ENCODE data around the gene TKTL1.
A peak's percentile ranks its signal among the peaks of the same experiment; 100 is the strongest.
"Not testable (repeated sequence)": the region's sequence is repeated elsewhere in the genome, so short reads cannot be mapped to it uniquely, and the experiment has no call there.

TKTL1 gene, protein sequence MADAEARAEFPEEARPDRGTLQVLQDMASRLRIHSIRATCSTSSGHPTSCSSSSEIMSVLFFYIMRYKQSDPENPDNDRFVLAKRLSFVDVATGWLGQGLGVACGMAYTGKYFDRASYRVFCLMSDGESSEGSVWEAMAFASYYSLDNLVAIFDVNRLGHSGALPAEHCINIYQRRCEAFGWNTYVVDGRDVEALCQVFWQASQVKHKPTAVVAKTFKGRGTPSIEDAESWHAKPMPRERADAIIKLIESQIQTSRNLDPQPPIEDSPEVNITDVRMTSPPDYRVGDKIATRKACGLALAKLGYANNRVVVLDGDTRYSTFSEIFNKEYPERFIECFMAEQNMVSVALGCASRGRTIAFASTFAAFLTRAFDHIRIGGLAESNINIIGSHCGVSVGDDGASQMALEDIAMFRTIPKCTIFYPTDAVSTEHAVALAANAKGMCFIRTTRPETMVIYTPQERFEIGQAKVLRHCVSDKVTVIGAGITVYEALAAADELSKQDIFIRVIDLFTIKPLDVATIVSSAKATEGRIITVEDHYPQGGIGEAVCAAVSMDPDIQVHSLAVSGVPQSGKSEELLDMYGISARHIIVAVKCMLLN

DNA sequence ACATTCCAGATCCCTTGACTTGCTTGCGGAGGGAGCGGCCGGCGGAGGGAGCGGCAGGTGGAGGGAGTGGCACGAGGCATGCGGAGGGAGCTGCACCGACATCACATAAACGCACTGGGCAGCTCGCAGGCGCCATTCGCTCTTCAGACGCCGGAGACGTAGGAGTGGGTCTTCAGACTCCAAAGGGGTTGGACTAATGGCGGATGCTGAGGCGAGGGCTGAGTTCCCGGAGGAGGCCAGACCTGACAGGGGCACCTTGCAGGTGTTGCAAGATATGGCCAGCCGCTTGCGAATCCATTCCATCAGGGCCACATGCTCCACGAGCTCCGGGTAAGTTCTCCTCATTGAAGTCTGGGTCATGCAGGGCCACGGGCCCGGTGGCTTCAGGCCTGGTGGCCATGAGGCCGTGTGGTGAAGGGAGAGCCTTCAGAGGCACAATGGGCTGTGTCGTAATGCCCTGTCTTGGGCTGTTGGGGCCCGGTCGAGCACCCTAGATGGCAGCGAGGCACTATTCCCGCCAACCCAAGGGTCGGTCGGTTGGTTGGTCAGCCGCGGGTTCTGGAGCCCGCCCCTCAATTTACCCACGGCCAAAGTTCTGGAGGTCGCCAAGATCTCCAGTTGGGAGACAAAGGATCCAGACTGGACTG, at the start of gene TKTL1:
Gene TKTL1, plus strand, starts transcription at position 132 of the 647 bp plus-strand sequence. Its CDS starts 65 bp downstream, at position 197.
- DNase-seq, result no peak

DNA sequence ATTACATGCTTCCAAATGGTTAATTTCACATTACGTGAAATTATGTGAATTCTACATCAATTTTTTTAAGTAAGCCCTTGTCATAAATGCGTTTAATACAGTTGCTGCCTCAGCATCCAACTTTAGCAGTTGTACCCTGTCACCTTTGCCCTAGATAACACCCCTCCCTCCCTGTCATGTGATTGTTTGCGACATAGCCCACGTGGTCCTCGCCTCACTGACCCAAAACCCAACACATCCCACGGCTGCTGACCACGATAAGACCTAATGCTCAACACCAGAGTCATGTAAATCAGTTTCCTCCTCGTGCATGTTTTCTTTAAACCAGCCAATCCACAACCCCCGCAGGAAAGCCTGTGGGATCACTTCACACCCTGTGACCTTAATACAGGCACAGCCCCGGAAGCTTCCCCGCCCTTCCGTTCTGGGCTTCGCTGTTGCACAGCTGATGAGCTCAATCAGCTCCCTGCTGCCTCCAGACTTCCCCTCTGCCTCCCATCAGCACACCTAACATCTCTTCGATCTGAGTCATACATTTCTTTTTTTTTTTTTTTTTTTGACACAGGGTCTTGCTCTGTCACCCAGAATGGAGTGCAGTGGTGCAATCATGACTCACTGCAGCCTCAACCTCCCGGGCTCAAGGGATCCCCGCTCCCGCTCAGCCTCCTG, 48.1 kb upstream of the TKTL1 start:
- not testable (repeated sequence) for DNase-seq

DNA sequence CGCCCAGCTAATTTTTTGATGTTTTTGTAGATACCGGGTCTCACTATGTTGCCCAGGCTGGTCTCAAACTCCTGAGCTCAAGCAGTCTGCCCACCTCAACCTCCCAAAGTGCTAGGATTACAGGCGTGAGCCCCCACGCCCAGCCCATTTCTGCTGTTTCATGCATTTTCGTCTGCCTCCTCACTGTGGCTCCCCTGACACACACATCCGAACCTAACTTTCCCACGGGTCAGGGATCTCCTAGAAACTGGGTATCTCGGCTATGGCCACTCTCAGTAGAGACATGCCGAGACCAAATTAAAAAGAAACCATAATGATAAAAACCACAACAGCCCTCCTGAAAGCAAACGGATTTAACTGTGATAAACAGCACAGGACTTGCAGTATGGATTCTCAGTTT, 47.5 kb upstream of the TKTL1 start:
- not testable (repeated sequence) for DNase-seq

DNA sequence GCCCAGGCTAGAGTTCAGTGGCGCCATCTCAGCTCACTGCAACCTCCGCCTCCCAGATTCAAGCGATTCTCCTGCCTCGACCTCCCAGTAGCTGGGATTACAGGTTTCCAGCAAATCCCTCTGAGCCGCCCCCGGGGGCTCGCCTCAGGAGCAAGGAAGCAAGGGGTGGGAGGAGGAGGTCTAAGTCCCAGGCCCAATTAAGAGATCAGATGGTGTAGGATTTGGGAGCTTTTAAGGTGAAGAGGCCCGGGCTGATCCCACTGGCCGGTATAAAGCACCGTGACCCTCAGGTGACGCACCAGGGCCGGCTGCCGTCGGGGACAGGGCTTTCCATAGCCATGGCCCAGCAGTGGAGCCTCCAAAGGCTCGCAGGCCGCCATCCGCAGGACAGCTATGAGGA, 38.3 kb upstream of the TKTL1 start, which contains the start of gene OPN1MW3:
Gene OPN1MW3, plus strand, starts transcription at position 301 of the 400 bp plus-strand sequence. Its CDS starts 38 bp downstream, at position 339.
- DNase-seq, result not testable (repeated sequence)

DNA sequence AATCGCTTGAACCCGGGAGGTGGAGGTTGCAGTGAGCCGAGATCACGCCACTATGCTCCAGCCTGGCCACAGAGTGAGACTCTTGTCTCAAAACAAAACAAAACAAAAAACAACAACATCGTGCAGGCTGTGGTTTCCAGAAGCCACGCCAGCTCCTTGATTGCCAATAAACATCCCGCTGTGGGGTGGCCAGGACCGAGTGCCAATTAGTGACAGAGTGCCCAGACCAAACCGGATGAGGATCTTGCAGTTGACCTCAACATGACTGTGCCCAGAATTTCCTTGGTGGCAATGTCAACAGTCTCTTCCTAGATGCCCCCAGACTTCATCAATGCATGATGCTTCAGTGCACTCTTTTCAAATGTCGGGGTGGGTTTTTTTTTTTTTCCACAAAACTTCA, 36.9 kb upstream of the TKTL1 start:
- not testable (repeated sequence) for DNase-seq

DNA sequence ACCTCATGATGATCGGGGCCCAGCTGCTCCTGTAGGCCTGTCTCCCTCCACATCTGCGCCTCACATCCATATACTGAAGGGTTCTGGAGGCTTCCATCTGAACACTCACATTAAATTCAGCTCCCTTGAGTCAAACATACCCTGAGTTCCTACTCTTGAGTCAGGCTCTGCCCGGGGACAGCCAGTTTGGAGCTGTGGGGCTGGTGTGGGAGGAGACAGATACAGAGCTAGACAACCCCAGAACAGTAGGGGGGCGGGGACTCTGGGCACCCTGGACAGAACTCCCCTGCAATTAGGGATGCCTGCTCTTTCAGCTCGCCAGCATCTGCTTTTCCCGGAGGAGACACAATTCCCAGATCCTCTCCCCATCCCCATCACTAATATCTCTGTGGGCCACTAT, 32.5 kb upstream of the TKTL1 start:
- not testable (repeated sequence) for DNase-seq

DNA sequence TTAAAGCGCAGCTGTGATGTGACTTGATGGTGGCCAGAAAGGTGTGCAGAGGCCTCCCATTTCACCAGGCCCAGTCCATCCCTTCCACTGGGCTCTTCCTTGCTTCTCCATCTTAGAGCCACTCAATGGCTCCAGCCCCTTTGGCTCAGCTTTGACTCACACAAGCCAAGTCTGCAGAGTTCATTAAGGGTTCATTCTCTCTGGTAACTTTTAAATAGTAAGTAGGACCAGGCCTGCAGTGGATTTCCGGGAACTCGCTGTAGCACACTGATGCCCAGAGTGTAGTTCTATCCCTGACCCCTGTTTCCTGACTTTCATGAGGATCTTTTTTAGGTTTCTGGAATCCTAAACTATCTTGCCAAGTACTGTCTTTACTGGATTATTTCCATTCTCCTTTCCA, 26.4 kb upstream of the TKTL1 start:
- not testable (repeated sequence) for DNase-seq

DNA sequence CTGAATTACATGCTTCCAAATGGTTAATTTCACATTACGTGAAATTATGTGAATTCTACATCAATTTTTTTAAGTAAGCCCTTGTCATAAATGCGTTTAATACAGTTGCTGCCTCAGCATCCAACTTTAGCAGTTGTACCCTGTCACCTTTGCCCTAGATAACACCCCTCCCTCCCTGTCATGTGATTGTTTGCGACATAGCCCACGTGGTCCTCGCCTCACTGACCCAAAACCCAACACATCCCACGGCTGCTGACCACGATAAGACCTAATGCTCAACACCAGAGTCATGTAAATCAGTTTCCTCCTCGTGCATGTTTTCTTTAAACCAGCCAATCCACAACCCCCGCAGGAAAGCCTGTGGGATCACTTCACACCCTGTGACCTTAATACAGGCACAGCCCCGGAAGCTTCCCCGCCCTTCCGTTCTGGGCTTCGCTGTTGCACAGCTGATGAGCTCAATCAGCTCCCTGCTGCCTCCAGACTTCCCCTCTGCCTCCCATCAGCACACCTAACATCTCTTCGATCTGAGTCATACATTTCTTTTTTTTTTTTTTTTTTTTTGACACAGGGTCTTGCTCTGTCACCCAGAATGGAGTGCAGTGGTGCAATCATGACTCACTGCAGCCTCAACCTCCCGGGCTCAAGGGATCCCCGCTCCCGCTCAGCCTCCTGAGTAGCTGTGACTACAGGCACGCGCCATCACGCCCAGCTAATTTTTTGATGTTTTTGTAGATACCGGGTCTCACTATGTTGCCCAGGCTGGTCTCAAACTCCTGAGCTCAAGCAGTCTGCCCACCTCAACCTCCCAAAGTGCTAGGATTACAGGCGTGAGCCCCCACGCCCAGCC, 10.9 kb upstream of the TKTL1 start:
- DNase-seq, result not testable (repeated sequence)

DNA sequence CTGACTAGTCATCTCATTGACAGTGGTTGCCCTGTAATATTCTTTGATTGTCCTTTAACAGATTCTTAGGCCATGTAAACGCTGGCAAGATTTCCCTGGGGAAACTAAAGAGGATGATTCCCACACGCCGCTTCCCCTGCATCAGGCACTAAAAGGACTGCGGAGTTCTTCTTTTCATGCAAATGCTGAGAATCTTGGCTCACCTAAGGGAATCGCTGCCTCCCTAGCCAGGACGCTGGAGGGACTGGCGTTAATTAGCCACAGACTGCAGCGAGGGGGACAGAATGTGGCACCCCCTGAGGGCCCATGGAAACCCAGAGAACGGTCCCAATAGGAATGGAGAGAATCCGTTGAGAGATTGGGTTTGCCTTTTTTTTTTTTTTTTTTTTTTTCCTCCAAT, 9.2 kb upstream of the TKTL1 start:
- DNase-seq, result not testable (repeated sequence)

DNA sequence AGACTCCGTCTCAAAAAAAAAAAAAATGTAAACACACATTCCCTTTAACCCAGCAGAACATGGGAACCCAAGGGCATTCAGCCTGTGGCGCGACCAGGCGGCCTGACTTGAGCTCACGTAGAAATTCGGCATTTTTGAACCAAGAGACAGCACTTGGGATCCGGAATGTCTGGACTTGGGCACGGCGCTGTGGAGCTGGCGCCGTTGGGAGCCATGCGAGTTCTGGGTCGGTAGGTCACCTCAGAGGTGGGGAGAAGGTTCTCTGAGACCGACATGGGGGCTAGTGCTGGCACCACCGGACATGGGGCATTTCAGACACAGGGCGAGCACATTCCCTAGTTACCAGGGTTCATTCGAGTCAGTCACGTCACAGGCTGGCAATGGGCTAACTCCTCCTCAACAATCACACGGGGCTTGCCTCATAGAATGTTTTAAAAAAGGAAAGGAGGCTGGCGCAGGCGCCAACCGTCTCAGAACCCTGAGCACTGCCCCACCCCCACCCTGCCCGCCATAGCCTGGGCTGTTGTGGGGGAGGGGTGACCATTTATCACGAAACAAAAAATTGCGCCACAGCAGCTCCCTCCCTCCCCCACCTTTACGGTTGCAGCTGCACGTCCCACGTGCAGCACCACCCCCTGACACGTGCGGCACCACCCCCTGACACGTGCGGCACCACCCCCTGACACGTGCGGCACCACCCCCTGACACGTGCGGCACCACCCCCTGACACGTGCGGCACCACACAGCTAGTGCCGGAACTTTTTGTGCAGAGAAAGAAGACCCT, 612 bp upstream of the TKTL1 start, which contains the start of gene TEX28:
Gene TEX28, minus strand, starts transcription at position 334 of the 784 bp plus-strand sequence. CDS start 3,007 bp downstream, outside the sequence.
- DNase-seq, result no peak

DNA sequence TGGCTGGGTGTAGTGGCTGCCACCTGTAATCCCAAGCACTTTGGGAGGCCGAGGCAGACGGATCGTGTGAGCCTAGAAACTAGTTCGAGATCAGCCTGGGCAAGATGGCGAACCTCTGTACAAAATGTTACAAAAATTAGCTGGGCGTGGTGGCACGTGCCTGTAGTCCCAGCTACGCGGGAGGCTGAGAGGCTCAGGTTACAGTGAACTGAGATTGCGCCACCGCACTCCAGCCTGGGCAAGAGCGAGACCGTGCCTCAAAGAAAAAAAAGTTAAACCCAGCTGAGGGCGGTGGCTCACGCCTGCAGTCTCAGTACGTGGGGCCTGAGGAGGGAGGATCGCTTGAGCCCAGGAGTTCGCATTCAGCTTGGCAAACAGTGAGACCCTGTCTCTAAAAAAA, 1.1 kb downstream of the TKTL1 start:
- no peak for DNase-seq

DNA sequence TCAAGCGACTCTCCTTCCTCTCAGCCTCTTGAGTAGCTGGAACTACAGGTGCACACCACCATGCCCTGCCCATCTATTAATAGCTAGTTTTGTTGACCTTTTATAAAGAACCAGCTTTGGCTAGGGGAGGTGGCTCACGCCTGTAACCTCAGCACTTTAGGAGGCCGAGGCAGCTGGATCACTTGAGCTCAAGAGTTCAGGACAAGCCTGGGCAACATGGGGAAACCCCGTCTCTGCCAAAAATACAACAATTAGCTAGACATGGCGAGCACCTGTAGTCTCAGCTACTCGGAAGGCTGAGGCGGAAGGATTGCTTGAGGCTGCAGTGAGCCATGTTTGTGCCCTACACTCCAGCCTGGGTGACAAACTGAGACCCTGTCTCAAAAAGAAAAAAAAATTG, 2.7 kb downstream of the TKTL1 start:
- DNase-seq, result no peak

DNA sequence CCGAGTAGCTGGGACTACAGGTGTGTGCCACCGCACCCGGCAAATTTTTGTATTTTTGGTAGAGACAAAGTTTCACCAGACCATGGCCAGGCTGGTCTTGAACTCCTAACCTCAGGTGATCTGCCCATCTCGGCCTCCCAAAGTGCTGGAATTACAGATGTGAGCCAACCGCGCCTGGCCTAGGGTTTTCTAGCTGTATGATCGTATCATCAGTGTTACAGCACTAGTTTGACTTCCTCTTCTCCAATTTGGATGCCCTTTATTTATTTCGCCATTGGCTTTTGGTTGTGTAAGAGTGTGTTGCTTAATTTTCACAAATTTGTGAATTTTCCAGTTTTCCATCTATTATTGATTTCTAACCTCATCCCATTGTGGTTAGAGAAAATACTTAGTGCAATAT, 5.2 kb downstream of the TKTL1 start:
- no peak for DNase-seq

DNA sequence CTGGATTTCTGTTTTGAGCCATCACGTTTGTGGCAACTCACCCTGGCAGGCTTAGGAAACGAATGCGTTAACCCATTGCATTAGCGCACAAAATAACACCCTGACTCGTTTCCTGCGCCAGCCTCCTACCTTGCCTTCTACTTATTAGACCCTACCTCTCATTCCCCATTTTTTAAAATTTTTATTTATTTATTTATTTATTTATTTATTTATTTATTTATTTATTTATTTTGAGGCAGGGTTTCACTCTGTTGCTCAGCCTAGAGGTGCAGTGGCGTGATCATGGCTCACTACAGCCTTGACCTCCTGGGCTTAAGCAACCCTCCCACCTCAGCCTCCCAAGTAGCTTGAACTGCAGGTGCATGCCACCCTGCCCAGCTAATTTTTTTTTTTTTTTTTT, 7.4 kb downstream of the TKTL1 start:
- not testable (repeated sequence) for DNase-seq

DNA sequence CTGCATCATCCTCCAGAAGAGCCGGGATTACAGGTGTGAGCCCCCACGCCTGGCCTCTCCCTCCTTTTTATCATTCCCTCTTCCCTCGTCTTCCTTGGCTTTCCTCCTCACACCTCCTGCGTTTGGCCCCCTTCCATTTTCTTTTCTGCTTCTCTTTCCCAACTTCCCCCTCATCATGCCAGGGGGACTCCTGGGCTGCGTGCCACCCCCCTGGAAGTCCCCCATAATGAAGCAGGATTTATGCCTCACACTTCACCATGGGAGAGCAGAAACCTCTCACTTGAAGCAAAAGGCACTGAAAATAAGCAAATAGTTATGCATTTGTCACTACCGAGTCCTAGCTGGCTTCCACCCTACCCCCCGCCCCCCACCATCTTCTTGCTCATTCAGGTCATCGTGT, 7.9 kb downstream of the TKTL1 start:
- no peak for DNase-seq

DNA sequence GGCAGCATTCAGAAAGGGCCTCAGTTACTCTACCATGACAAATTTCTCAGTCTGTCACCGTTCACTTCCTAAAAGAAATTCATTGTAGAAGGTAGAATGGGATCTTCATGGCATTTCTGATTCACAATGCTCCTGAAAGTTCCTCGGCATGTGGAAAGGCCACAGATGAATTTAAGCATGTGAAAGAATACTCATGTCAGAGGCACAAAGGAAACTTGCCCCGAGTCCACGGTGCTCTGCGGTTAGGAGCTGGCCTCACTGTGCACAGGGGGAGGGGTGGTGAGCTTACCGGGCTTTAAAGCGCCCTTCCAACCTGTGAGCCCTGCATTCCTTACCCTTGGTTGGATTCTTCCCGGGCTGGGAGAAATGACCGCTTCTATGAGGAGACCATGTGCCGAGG, 9.3 kb downstream of the TKTL1 start:
- no peak for DNase-seq

DNA sequence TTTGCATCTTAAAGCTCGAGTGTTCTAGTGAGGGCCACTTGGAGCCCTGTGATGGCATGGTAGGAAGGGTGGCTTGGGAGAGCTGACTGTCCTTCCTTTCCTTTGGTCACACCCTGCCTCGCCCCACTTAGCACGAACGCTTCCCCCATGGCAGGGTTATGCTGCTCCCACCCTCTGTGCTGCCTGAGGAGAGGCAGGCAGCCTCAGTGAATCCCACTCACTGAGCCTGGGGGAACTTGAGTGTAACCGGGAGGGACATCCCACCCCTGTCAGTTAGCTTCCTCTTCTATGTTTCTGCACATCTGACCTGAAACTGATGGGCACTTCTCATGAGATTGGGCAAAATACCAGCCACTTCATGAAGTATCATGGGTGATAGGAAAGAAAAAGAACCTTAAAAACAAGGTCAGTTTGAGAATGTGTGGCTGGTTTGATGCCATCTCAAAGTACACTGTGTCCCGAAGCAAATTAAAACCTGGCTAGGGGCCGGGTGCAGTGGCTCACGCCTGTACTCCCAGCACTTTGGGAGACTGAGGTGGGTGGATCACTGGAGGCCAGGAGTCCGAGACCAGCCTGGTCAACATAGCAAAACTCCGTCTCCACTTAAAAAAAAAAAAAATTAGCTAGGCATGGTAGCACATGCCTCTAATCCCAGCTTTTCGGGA, 10.1 kb downstream of the TKTL1 start:
- no peak for DNase-seq

DNA sequence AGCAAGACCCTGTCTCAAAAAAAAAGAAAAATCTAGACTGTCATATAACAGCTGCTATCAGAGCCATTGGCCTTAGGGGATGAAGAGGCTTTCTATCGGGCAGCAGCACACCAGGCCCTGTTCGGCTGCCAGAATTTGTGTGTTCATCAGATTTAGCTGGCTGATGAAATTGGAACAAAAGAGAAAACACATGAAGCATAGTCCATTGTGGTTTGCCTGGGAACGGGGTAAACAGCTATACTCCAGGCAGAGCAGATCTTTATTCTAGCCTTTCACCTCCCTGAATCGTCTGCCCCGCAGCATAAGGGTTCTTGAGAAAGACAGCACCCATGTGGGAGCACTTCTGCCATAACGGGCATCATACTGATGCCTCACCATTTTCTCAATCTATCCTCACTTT, 11.6 kb downstream of the TKTL1 start:
- DNase-seq, result no peak

DNA sequence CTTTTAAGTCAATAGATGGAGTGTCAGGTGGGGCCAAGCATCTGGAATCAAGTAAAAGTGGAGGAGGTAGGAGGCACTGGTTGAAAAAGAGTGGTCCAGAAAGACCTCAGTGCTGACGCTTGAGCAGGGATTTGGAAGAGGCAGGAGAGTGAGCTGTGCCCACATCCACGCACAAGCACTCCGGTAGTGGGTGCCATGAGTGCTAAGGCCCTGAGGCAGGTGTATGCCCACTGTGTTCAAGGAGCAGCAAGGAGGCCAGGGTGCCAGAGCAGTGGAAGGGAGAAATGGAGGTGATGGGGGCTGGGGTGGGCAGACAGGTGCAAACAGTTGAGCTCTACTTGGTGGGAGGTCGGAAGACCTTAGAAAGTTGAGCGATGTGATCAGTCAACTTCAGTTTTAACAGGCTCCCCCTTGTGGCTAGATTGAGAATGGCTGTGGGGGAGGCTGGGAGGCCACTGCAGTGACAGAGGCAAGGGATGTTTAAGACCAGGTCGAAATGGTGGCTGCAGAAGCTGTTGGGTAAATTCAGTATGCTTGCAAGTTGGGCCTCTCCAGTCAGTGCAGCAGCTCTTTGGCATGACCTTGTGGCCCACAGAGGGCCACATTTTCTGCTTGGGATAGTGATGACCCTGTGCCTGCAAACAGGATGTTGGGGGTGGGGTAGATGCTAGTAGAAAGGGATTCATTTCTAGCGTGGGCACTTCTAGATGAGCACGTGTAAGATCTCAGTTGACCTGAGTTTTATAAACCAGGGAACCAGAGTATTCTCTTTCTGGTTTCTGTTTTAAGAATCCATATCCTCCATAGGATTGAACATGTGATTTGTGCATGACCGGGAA, 12.7 kb downstream of the TKTL1 start:
- DNase-seq, result peak; percentile 85

Data from CD4-positive, alpha-beta T cell treated with Interleukin-17A for 4 hours (primary cell).